T47D (cell line): ENCODE measurements around the gene MYH3.
"Not testable (repeated sequence)": the region's sequence is repeated elsewhere in the genome, so short reads cannot be mapped to it uniquely, and the experiment has no call there.

ENCODE experiments used
- DNase-seq, 2 experiments: peaks; one replicate each; pipeline versions ENCODE4 v3.0.0 to v3.0.0-alpha.2; 2011 to 2012; ENCODE audit warnings: low read depth in 1 of 2, low spot score in 1 of 2
- JUND ChIP-seq: IDR thresholded peaks from 2 replicates; pipeline ENCODE4 v1.6.1; 2012; ENCODE audit warnings: low read depth
- in situ Hi-C: cut with HindIII; loops from 2 replicates; pipeline ENCODE4 v1.10.0; 2016; ENCODE audit warnings: low sequenced_read_pairs, low pct_unique_long_range_greater_than_20kb

MYH3 gene

DNA sequence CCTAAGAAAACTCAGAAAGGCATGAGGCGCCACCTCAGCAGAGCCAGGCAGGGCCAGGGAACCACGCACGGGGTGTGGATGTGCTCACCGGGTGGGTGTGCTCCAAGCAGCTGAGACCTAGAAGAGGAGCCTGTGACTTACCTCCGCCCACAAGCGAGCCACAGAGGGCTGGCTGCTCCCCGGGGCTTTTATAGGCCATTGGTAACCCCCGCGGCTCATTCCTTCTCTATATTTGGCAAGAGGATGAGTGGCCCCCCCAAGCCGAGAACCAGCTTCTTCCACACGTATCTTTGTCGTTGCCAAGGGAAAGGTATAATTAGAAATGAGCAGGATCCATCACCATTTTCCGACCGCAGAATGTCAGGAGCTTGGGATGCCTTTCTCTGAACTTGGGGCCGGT lies at the start of gene MYH3:
MYH3 (minus strand) TSS at position 162 of the 400 bp plus-strand sequence. CDS start 2,245 bp downstream, outside the sequence.
- in situ Hi-C loops, result no loop called here
- TF ChIP-seq JUND, result no peak
- no peak for DNase-seq

DNA sequence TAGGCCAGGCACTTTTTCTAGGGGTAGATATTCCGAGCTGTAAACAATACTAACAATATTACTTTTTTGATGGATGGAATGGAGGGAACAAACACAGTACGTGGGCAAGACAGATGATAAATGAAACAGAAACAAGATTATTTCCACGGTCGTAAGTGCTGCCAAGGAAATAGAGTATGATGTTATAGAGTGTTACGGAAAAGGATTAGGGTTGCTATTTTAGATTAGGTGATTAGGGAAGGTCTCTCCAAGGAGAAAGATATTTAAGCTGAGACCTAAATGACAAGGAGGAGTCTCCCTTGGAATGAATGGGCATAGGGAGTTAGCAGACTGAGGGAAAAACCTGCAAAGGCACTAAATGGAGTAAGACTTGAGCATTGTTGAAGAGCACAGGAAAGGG lies 48.6 kb upstream of the MYH3 start:
- in situ Hi-C loops, result no loop called here
- TF ChIP-seq JUND, result no peak
- no peak for DNase-seq

GRCh38 chr17:10702574-10702973 lies 45.5 kb upstream of the MYH3 start:
- DNase-seq, result no peak
- no peak for TF ChIP-seq JUND
- in situ Hi-C loops, result no loop called here

DNA sequence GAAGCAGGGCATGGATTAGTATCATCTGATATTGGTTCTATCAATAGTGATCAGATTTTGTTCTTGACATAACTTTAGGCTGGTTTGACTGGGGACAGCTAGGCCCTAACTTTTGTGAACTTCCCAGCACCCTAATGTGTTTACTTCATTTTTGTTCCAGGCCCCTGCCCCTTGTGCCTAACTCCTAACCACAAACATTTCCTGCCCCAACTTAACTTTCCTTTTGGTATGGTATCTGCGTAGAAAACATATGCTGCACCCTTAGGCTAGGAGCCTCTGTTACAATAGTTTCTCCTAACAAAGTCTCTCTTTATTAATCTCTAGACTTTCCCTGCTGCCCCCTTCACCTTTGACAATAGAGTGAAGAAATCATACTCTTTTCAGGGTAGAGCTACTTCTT lies 42.7 kb upstream of the MYH3 start:
- DNase-seq, result no peak
- no peak for TF ChIP-seq JUND
- in situ Hi-C loops, result no loop called here

DNA sequence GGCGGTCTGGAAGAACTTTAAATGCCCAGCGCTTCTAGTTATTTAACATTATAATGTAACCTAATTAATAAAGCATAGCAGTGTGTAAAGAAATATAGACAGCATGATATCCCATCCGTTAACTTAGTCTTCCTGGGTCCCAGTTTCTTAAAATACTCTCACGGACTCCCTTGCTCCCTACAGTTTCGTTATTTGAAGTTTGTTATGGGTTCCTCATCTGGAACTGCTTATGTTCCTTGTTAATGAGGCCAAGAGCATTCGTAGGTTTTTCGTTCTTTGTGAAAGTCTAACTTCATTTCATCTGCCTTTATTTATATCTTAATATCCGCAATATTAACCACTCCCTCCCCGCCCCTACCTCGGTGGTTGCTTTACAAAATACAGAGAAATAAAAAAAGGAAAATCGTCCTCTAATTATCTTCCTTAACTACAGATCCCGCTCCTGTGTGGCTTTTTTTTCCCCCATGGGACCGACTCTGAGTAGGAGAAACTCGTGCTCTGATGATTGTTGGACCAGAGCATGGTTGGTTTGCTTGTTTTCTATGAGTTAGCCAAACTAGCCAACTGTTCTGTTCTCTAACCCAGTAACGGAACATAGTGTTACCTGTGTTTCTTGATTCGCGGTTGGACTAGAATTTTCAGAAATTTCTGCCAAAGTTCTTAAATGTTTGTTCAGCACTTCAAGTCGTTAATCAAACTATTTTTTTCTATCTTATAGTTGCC lies 41.1 kb upstream of the MYH3 start:
- TF ChIP-seq JUND, result no peak
- in situ Hi-C loops, result no loop called here
- DNase-seq, result no peak

- in situ Hi-C loops, result no loop called here
- TF ChIP-seq JUND, result no peak
- DNase-seq, result peak; percentile 76 to 91
Observed at GRCh38 chr17:10697092-10698081, 40.3 kb upstream of the MYH3 start, which contains the start of the genes ADPRM and SCO1. TSS of gene ADPRM (plus strand) at chr17:10697594. CDS start at chr17:10704927, 7,333 bp downstream. TSS of gene SCO1 (minus strand) at chr17:10697533. CDS start at chr17:10697507, 26 bp downstream.

DNA sequence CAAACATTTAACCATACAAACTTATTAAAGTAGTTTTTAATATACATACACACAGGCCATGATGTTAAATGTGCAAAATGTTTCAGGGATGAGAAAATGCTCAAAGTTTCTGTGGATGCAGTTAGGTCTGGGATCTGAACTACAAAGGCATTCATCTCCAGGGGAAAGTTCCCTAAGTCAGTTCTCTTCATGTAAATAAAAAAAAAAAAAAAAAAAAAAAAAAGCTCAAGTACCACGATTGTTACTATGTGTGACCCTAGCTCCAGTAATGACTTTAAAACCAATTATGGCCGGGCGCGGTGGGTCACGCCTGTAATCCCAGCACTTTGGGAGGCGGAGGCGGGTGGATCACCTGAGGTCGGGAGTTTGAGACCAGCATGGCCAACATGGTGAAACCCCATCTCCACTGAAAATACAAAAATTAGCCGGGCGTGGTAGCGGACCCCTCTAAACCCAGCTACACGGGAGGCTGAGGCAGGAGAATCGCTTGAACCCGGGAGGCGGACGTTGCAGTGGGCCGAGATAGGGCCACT lies 38.8 kb upstream of the MYH3 start:
- DNase-seq, in situ Hi-C loops: not testable (repeated sequence)

- TF ChIP-seq JUND, result no peak
- DNase-seq, result no peak
- in situ Hi-C loops, result no loop called here
Observed at GRCh38 chr17:10687499-10687898, 30.4 kb upstream of the MYH3 start.

DNA sequence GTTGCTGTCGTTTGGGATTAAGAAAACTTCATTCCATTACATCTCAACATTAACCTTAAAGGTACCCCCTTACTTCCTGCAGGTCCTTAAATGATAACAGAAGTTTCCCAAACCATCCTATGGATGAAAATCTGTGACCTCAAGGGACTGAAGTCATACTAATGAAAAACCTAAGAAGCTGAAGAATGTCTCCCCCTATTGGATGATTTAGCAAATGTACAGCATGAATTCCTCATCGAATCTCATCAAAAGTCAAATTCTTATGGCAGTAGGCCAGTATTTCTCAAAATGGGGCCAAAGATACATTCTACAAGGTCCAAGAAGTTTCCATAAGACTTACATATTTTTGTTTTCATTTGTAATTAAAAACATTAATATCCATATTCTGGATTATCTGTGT lies 26.7 kb upstream of the MYH3 start:
- in situ Hi-C loops, result no loop called here
- TF ChIP-seq JUND, result no peak
- DNase-seq, result peak in 1 of 2 experiments; percentile 29

DNA sequence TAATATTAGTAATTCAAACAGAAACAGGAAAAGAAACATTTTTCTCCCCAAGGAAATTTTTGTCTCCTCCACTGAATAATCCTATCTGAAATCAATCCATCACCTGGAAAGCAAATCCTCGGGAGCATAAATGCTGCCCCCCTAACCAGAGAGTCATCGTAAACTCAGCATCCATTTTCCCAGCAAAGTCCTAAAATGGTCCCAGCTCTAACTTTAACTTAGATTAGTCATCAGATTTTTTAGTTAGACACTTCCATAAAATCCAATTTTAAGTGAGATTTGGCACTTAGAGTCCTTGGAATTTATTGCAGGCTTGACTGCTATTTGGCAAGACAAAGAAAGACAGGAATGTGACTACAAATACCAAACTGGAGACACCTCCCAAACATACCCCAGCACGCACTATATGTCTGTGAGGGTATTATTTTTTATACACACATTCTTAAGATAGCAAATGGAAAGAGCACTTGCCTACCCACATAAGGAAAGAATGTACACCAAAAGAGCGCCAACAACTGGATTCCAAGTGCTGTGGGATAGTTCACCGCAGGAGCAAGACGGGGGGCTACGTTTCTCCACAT lies 24.8 kb upstream of the MYH3 start:
- no peak for DNase-seq
- no peak for TF ChIP-seq JUND
- in situ Hi-C loops, result no loop called here

- no peak for DNase-seq
- in situ Hi-C loops, result no loop called here
Observed at GRCh38 chr17:10674704-10675103, 17.6 kb upstream of the MYH3 start.

DNA sequence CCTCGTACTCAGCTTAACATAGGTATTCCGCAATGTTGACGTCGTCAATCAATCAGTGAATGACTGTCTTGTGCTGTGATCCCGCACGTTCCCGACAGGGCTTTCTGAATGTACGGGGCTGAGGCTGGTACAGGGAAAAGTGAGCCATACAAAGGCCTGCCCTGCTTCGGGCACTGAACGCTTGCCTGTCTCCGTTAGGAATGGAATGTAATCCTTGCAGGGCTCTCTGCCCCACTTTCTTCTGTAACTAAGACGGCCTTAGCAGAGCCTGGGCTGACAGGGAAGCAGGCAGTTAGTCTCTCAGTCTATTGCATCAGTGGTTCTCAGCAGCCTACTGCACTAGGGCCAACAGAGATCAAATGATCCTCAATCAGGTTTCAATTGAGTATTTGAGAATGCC lies 16.2 kb upstream of the MYH3 start:
- in situ Hi-C loops, result no loop called here
- DNase-seq, result no peak
- TF ChIP-seq JUND, result no peak

More at GRCh38 chr17:10674704-10675103, 17.6 kb upstream of the MYH3 start:
- no peak for TF ChIP-seq JUND
